GM12872 (cell line): ENCODE data around the gene C2CD2.

Experiments used
- CTCF ChIP-seq: IDR thresholded peaks from 3 replicates; pipeline ENCODE4 v1.5.1; 2011; ENCODE audit warnings: low read depth, mild to moderate bottlenecking, low read length, moderate library complexity; ENCODE audit not compliant: insufficient read depth

Gene C2CD2

GRCh38 chr21:41961282-41961701 lies 7.5 kb upstream of the C2CD2 start:
- no peak for TF ChIP-seq CTCF

- no peak for TF ChIP-seq CTCF
These were observed 6.6 kb upstream of the C2CD2 start for GRCh38 chr21:41960386-41960785.

- no peak for TF ChIP-seq CTCF
These were observed 5.2 kb upstream of the C2CD2 start for GRCh38 chr21:41958886-41959563.

- no peak for TF ChIP-seq CTCF
These were observed 4.4 kb upstream of the C2CD2 start for GRCh38 chr21:41957991-41958766.

GRCh38 chr21:41956926-41957729 lies 3.3 kb upstream of the C2CD2 start:
- TF ChIP-seq CTCF, result no peak

- no peak for TF ChIP-seq CTCF
These were observed 1.7 kb upstream of the C2CD2 start for GRCh38 chr21:41955516-41955915.
